GM13977 (cell line): ENCODE measurements around the gene CCDC91.

Experiments used
- DNase-seq: peaks from one replicate; pipeline ENCODE4 v3.0.0; 2012; ENCODE audit warnings: low spot score
- CTCF ChIP-seq: IDR thresholded peaks from 2 replicates; pipeline ENCODE4 v1.5.1; 2012; ENCODE audit warnings: mild to moderate bottlenecking, control low read depth; ENCODE audit not compliant: insufficient read depth; ENCODE audit errors: extremely low read depth, missing control alignments
- in situ Hi-C: fragments of 300-500 bp; cut with MboI; formaldehyde crosslinking; loops from one replicate; pipeline ENCODE4 v1.12.0; 2022; ENCODE audit warnings: low sequenced_read_pairs, low pct_unique_long_range_greater_than_20kb, mixed read lengths, inconsistent platforms; ENCODE audit not compliant: unreplicated experiment

Gene CCDC91

GRCh38 chr12:28527631-28528249 lies 337.5 kb downstream of the CCDC91 start:
- DNase-seq = no peak
- in situ Hi-C loops = no loop called here
- no peak for TF ChIP-seq CTCF

- no peak for DNase-seq
- no peak for TF ChIP-seq CTCF
- in situ Hi-C loops = no loop called here
These were observed 345.0 kb downstream of the CCDC91 start for GRCh38 chr12:28535216-28535615.

- in situ Hi-C loops = no loop called here
- DNase-seq = no peak
- no peak for TF ChIP-seq CTCF
These were observed 345.8 kb downstream of the CCDC91 start for GRCh38 chr12:28536088-28536487.

GRCh38 chr12:28537474-28537873 lies 347.2 kb downstream of the CCDC91 start:
- in situ Hi-C loops = no loop called here
- DNase-seq = no peak

GRCh38 chr12:28539691-28540323 lies 349.6 kb downstream of the CCDC91 start:
- TF ChIP-seq CTCF = no peak
- in situ Hi-C loops = no loop called here
- no peak for DNase-seq

More at GRCh38 chr12:28537474-28537873, 347.2 kb downstream of the CCDC91 start:
- TF ChIP-seq CTCF = no peak

- DNase-seq = no peak
- no peak for TF ChIP-seq CTCF
- in situ Hi-C loops = no loop called here
These were observed 350.1 kb downstream of the CCDC91 start for GRCh38 chr12:28540324-28540714.
